Pancreas (tissue), 10 donors: ENCODE results near the gene IL11RA. TPM values are rescaled to one million over a fixed set of nuclear protein-coding genes. Genes with fewer than 3 reads are reported as not detected.

Source experiments
- ATAC-seq, 4 donors: fragments of 200-7000 bp; cut with Tn5 transposase; one replicate each; pipeline versions ENCODE4 v1.8.0 to v1.9.1; 2020; ENCODE audit warnings: mild to moderate bottlenecking in 4 of 4, moderate library complexity in 4 of 4
- DNase-seq, 6 donors: peaks; one replicate each; pipeline ENCODE4 v3.0.0-alpha.2; 2020
- FAIRE-seq: peaks from 2 replicates; lab custom pipeline; 2012; peaks lifted over from hg19 to GRCh38; lab: Jason Lieb, UNC
- H3K27ac ChIP-seq, 4 donors: fragments of 200-600 bp; sonication (generic); 1 replicate in 3 of 4; 2 replicates in 1 of 4; pipeline versions ENCODE4 v1.5.0 to v1.8.0; 2020
- H3K27me3 ChIP-seq, 4 donors: fragments of 200-600 bp; one replicate each; pipeline ENCODE4 v1.8.0; 2021
- H3K36me3 ChIP-seq, 3 donors: fragments of 200-600 bp; sonication (generic) in 1 of 3; one replicate each; pipeline versions ENCODE4 v1.5.0 to v1.8.0; 2020 to 2021
- H3K4me1 ChIP-seq, 3 donors: fragments of 200-600 bp; one replicate each; pipeline ENCODE4 v1.8.0; 2021
- H3K4me3 ChIP-seq, 4 donors: fragments of 200-600 bp; sonication (generic) in 2 of 4; one replicate each; pipeline versions ENCODE4 v1.5.0 to v1.8.0; 2020 to 2021
- H3K9me3 ChIP-seq, 4 donors: fragments of 200-600 bp; one replicate each; pipeline ENCODE4 v1.8.0; 2021
- CTCF ChIP-seq, 4 donors: fragments of 200-600 bp; sonication (generic) in 3 of 4; IDR thresholded peaks; one replicate each; pipeline versions ENCODE4 v1.5.0 to v1.8.0; 2021; ENCODE audit warnings: antibody characterized with exemption in 4 of 4
- WGBS, 2 donors: extraction: QIAGEN DNeasy Blood & Tissue Kit; methylation state at CpG; one replicate each; pipeline ENCODE4 v1.1.7; 2013; 5-methylcytosine and 5-hydroxymethylcytosine counted together
- intact Hi-C, 3 donors: fragments of 100-400 bp; cut with DNase I; formaldehyde crosslinking; loops; one replicate each; pipeline versions ENCODE4 v1.11.1 to v1.14.2; 2022
- polyA plus RNA-seq, 2 donors: library from polyadenylated mRNA; stranded (reverse); fragments of 200-250 nt; gene quantifications; one replicate each; pipeline ENCODE4 v1.2.3, GENCODE V29; 2013
- total RNA-seq, 6 donors: library from RNA; stranded (reverse); fragmentation: NEBNext Ultra II Directional in 4 of 6; extraction: Animal tissue kit (Norgen Biotek cat#: 25700) in 4 of 6; gene quantifications; one replicate each; pipeline versions ENCODE4 v1.2.1 to v1.2.4, GENCODE V29; 2021 to 2023
- donor health status: healthy with polysubstance abuse.
- donor health status: DM: no; HTN: no; CAD: no; lungs with moderate emphysema.
- donor health status: DM: no; HTN: no; CAD: no.
- donor health status: control.
- donor health status: control.
- donor health status: Bipolar disorder and iron deficiency.
- donor health status: DM: yes; HTN: yes; CAD: no.
- donor health status: DM: no; HTN: no; CAD: no.
- donor health status: DM: no; HTN: no; CAD: no.
- donor health status: DM: yes; HTN: yes; CAD: no.

IL11RA gene
- total and polyA plus RNA-seq, 8 donors = 4.1 to 30.0 (median 7.3) TPM

DNA sequence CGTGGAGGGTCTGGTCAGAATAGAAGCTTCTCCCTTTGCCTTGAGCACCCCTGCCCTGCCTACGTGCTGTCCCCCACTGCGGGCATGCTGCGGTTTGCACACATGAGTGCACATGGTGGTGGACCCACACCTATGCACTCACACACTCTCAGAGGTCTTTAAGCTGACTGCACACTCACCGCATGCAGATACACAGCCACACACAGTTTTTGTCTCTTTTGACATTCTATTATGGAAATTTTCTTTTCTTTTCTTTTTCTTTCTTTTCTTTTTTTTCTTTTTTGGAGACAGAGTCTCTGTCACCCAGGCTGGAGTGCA lies 22.5 kb upstream of the IL11RA start:
- Histone ChIP-seq H3K27me3 (peaks cover 0 to 16% (median 4%) of the 10 kb centered on the region in 4 donors), H3K4me3 (peak overlapping the region in 2 of 4 donors; percentile 34 to 46), H3K27ac (no peak overlapping the region), H3K9me3 (no peaks in the 10 kb centered on the region), H3K4me1 (peaks cover 0 to 4% (median 0%) of the 10 kb centered on the region in 3 donors), H3K36me3 (no peaks in the 10 kb centered on the region)
- FAIRE-seq = no peak
- no peak for DNase-seq
- ATAC-seq = no peak
- 22 to 23% methylated on average over 5 of the region's 5 CpGs for WGBS, 2 donors
- intact Hi-C loops = no loop called here
- no peak for TF ChIP-seq CTCF (IDR thresholded peaks at IDR 0.05)

DNA sequence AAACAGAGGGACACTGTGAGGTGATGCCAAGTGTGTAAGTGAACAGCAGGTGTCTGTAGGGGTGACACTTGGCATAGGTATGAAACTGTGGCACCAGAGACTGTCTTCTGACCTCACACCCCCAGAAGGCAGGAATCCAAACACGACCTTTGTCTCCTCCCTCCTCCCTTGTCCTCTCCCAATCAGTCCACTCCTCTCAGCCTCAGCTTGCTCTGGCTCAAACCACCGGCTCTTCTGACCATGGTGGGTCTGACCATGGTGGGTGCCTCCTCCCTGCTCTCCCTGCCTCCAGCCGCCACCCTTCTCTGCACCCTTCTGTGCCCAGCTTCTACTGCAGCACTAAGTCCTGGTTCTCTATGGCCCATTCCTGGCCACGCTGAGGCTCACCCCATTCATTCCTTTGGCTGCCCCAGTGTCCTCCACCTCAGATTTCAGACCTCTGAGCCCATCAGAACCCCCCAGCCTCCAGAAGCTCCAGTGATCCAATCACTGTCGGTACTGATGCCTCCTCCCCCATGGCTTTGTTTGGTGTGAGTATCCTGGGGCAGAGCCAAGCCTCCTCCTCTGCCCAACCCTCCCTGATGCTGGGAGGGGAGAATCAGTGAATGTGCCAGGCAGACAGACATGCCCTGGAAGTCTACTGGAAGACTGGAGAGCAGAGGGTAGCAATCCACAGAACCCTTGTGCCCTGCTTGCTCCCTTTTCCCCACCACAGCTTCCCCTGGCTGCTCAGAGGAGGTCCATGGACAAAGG lies 21.4 kb upstream of the IL11RA start:
- no peak for ATAC-seq
- intact Hi-C loops = no loop called here
- WGBS, 2 donors = 30 to 34% methylated on average over 5 of the region's 5 CpGs
- no peak for DNase-seq
- no peak for FAIRE-seq
- H3K4me3 ChIP-seq = no peak overlapping the region
- peaks cover 0 to 4% (median 0%) of the 10 kb centered on the region in 3 donors for H3K4me1 ChIP-seq
- H3K36me3 ChIP-seq = no peaks in the 10 kb centered on the region
- no peaks in the 10 kb centered on the region for H3K9me3 ChIP-seq
- no peak overlapping the region for H3K27ac ChIP-seq
- H3K27me3 ChIP-seq = peaks cover 0 to 7% (median 2%) of the 10 kb centered on the region in 4 donors
- no peak for TF ChIP-seq CTCF (IDR thresholded peaks at IDR 0.05)

- H3K27me3 ChIP-seq = no peaks in the 10 kb centered on the region
- 46 to 67% methylated on average over 5 of the region's 5 CpGs for WGBS, 2 donors
Measured at GRCh38 chr9:34633166-34633565, 18.8 kb upstream of the IL11RA start.

GRCh38 chr9:34633851-34634550 lies 18.0 kb upstream of the IL11RA start:
- WGBS, 2 donors = 11% methylated on average over 3 of the region's 3 CpGs
- peak; percentile 70 to 84 (median 72) for TF ChIP-seq CTCF (IDR thresholded peaks at IDR 0.05)
- peaks cover 0 to 12% (median 7%) of the 10 kb centered on the region in 3 donors for H3K4me1 ChIP-seq
- DNase-seq (peak in 4 of 6 donors; percentile 53 to 82 (median 73)), ATAC-seq (peak in 3 of 4 donors; percentile 42 to 45 (median 42)), FAIRE-seq (no peak)
- H3K4me3 ChIP-seq = no peak overlapping the region
- no peak overlapping the region for H3K27ac ChIP-seq
- no peaks in the 10 kb centered on the region for H3K9me3 ChIP-seq
- no peaks in the 10 kb centered on the region for H3K36me3 ChIP-seq
- intact Hi-C loops = no loop called here
- H3K27me3 ChIP-seq = no peaks in the 10 kb centered on the region

More at GRCh38 chr9:34633166-34633565, 18.8 kb upstream of the IL11RA start:
- ATAC-seq (no peak), DNase-seq (no peak), FAIRE-seq (no peak)
- Histone ChIP-seq H3K4me1 (peaks cover 0 to 13% (median 7%) of the 10 kb centered on the region in 3 donors), H3K4me3 (no peak overlapping the region), H3K27ac (no peak overlapping the region), H3K36me3 (no peaks in the 10 kb centered on the region), H3K9me3 (no peaks in the 10 kb centered on the region)
- intact Hi-C loops = no loop called here
- no peak for TF ChIP-seq CTCF (IDR thresholded peaks at IDR 0.05)
